Activated B cell treated with CpG ODN at 0.5 μM for 24 hours (primary cell): Measurements from ENCODE around the gene PRXL2B. TPM values are rescaled to one million over a fixed set of nuclear protein-coding genes. Genes with fewer than 3 reads are reported as not detected.

Experiments used
- ATAC-seq: fragments of 200-7000 bp; cut with Tn5 transposase; one replicate; pipeline ENCODE4 v1.10.0; 2021; ENCODE audit warnings: low read depth, mild to moderate bottlenecking, moderate library complexity
- CTCF ChIA-PET: fragments of 350-600 bp; sonication (Branson Sonifier 250); formaldehyde crosslinking; loops from one replicate; lab custom pipeline; 2021; ENCODE audit warnings: antibody characterized with exemption; lab: Charles Lee
- POLR2A ChIA-PET: fragments of 350-600 bp; sonication (Branson Sonifier 250); formaldehyde crosslinking; loops from one replicate; lab custom pipeline; 2021; ENCODE audit warnings: antibody characterized with exemption; lab: Charles Lee
- DNase-seq: peaks from one replicate; pipeline ENCODE4 v3.0.0; 2022
- H3K27ac Mint-ChIP-seq: one replicate; pipeline ENCODE4 v1.8.0; 2020; ENCODE audit warnings: mixed read lengths
- H3K27me3 Mint-ChIP-seq: one replicate; pipeline ENCODE4 v1.8.0; 2021; ENCODE audit warnings: mixed read lengths
- H3K36me3 Mint-ChIP-seq: one replicate; pipeline ENCODE4 v1.8.0; 2021; ENCODE audit warnings: low read depth, mixed read lengths
- H3K4me1 Mint-ChIP-seq: one replicate; pipeline ENCODE4 v1.8.0; 2021; ENCODE audit warnings: mixed read lengths
- H3K4me3 Mint-ChIP-seq: one replicate; pipeline ENCODE4 v1.8.0; 2020; ENCODE audit warnings: mild to moderate bottlenecking, mixed read lengths
- H3K9me3 Mint-ChIP-seq: one replicate; pipeline ENCODE4 v1.8.0; 2020; ENCODE audit warnings: mixed read lengths
- CTCF ChIP-seq: fragments of 200-600 bp; IDR thresholded peaks from one replicate; pipeline ENCODE4 v1.8.0; 2022; ENCODE audit warnings: antibody characterized with exemption, mild to moderate bottlenecking
- intact Hi-C: fragments of 100-400 bp; cut with micrococcal nuclease; formaldehyde crosslinking; loops from one replicate; pipeline ENCODE4 v1.15.1; 2024
- total RNA-seq: library from RNA; stranded (reverse); gene quantifications from 2 replicates; pipeline ENCODE4 v1.2.3, GENCODE V29; 2022

The PRXL2B gene
- total RNA-seq, 1 donor from 2014 or later: 12.6 TPM

- ATAC-seq: no peak
- no peaks in the 10 kb centered on the region for H3K9me3 Mint-ChIP-seq
- no peak for TF ChIP-seq CTCF
- H3K4me1 Mint-ChIP-seq: peaks cover 17% of the 10 kb centered on the region
- intact Hi-C loops: no loop called here
- ChIA-PET POLR2A (interaction anchor here (1.6 to 8.0 kb wide), 3 partner anchors 15 to 41 kb away, joined by 8 to 209 read pairs (median 114); partner anchors contain the start of genes HES5, PANK4 and PRXL2B), CTCF (no interaction called here)
- DNase-seq: no peak
- no peaks in the 10 kb centered on the region for H3K36me3 Mint-ChIP-seq
- peaks cover 6% of the 10 kb centered on the region for H3K27me3 Mint-ChIP-seq
- H3K27ac Mint-ChIP-seq: no peak overlapping the region
- no peak overlapping the region for H3K4me3 Mint-ChIP-seq
Measured at GRCh38 chr1:2543543-2544092, 43.0 kb upstream of the PRXL2B start.

- Mint-ChIP-seq H3K4me1 (peaks cover 24% of the 10 kb centered on the region), H3K27ac (no peak overlapping the region), H3K27me3 (peaks cover 6% of the 10 kb centered on the region), H3K4me3 (no peak overlapping the region), H3K9me3 (no peaks in the 10 kb centered on the region), H3K36me3 (no peaks in the 10 kb centered on the region)
- TF ChIP-seq CTCF: no peak
- ChIA-PET CTCF (interaction anchor here (1.6 kb wide), 1 partner anchor 42 kb away, joined by 6 read pairs; the partner anchor contains the start of gene PRXL2B), POLR2A (interaction anchor here (0.6 to 8.0 kb wide), 4 partner anchors 10 to 121 kb away, joined by 3 to 209 read pairs (median 62); partner anchors contain the start of genes HES5, PANK4 and PRXL2B)
- intact Hi-C loops: no loop called here
- DNase-seq (no peak), ATAC-seq (no peak)
Measured at GRCh38 chr1:2544093-2544874, 42.3 kb upstream of the PRXL2B start.

- Mint-ChIP-seq H3K4me3 (no peak overlapping the region), H3K9me3 (no peaks in the 10 kb centered on the region), H3K27me3 (peaks cover 6% of the 10 kb centered on the region), H3K27ac (no peak overlapping the region), H3K4me1 (peaks cover 31% of the 10 kb centered on the region), H3K36me3 (no peaks in the 10 kb centered on the region)
- no peak for TF ChIP-seq CTCF
- CTCF ChIA-PET: interaction anchor here (1.6 kb wide), 1 partner anchor 41 kb away, joined by 6 read pairs; the partner anchor contains the start of gene PRXL2B
- ATAC-seq (no peak), DNase-seq (no peak)
- POLR2A ChIA-PET: interaction anchor here (0.6 to 8.0 kb wide), 12 partner anchors 11 to 356 kb away, joined by 3 to 209 read pairs (median 19); partner anchors contain the start of genes FAAP20, HES5, MORN1 and PANK4
- intact Hi-C loops: loop anchor here (5.0 kb wide), 2 partner anchors 233 to 877 kb away; no protein-coding TSS in a partner anchor
Measured at GRCh38 chr1:2544875-2545640, 41.5 kb upstream of the PRXL2B start.

GRCh38 chr1:2545754-2546514, 40.6 kb upstream of the PRXL2B start:
- DNase-seq: peak; percentile 82
- Mint-ChIP-seq H3K4me1 (peaks cover 39% of the 10 kb centered on the region), H3K27ac (peak overlapping the region; percentile 50), H3K4me3 (peak overlapping the region; percentile 87), H3K9me3 (no peaks in the 10 kb centered on the region), H3K27me3 (peaks cover 6% of the 10 kb centered on the region), H3K36me3 (no peaks in the 10 kb centered on the region)
- CTCF ChIA-PET: interaction anchor here (1.6 to 3.1 kb wide), 3 partner anchors 39 to 351 kb away, joined by 6 to 13 read pairs (median 12); partner anchors contain the start of genes FAAP20 and PRXL2B
- TF ChIP-seq CTCF: no peak
- peak; percentile 51 for ATAC-seq
- intact Hi-C loops: loop anchor here (5.0 kb wide), 2 partner anchors 234 to 876 kb away; no protein-coding TSS in a partner anchor
- POLR2A ChIA-PET: interaction anchor here (0.6 to 8.0 kb wide), 18 partner anchors 11 to 1518 kb away, joined by 3 to 209 read pairs (median 9); partner anchors contain the start of genes FAAP20, HES5, MORN1 and PANK4
